Kidney (tissue), 14 donors: ENCODE data around the gene SOCS1. TPM values are rescaled to one million over a fixed set of nuclear protein-coding genes. Genes with fewer than 3 reads are reported as not detected.

Experiments used
- DNase-seq, 5 donors: peaks; one replicate each; pipeline ENCODE4 v3.0.0-alpha.2; 2013 to 2020
- FAIRE-seq: peaks from 2 replicates; lab custom pipeline; 2012; peaks lifted over from hg19 to GRCh38; lab: Jason Lieb, UNC
- H3K27ac ChIP-seq, 2 donors: one replicate each; pipeline ENCODE4 v1.7.0; 2013; ENCODE audit warnings: low read depth in 2 of 2, low read length in 2 of 2, inconsistent platforms in 1 of 2
- H3K27me3 ChIP-seq: one replicate; pipeline ENCODE4 v1.7.1; 2013; ENCODE audit warnings: low read length, inconsistent platforms; ENCODE audit not compliant: control insufficient read depth, insufficient read depth
- H3K36me3 ChIP-seq, 3 donors: one replicate each; pipeline versions ENCODE4 v1.7.0 to v1.7.1; 2013; ENCODE audit warnings: low read length in 3 of 3, control low read depth in 1 of 3, inconsistent platforms in 1 of 3; ENCODE audit not compliant: insufficient read depth in 3 of 3, control insufficient read depth in 2 of 3
- H3K4me1 ChIP-seq, 3 donors: one replicate each; pipeline versions ENCODE4 v1.7.0 to v1.7.1; 2013; ENCODE audit warnings: low read length in 3 of 3, inconsistent platforms in 1 of 3, low read depth in 1 of 3; ENCODE audit not compliant: control insufficient read depth in 2 of 3, insufficient read depth in 2 of 3
- H3K4me3 ChIP-seq, 3 donors: one replicate each; pipeline versions ENCODE4 v1.7.0 to v1.8.1; 2013; ENCODE audit warnings: low read length in 3 of 3, control low read depth in 1 of 3, inconsistent platforms in 1 of 3
- H3K9ac ChIP-seq, 3 donors: one replicate each; pipeline versions ENCODE4 v1.7.0 to v1.7.1; 2013; ENCODE audit warnings: low read length in 3 of 3, control low read depth in 1 of 3, inconsistent platforms in 1 of 3
- H3K9me3 ChIP-seq, 3 donors: one replicate each; pipeline versions ENCODE4 v1.7.0 to v1.7.1; 2013; ENCODE audit warnings: low read length in 3 of 3, control low read depth in 1 of 3, inconsistent platforms in 1 of 3; ENCODE audit not compliant: control insufficient read depth in 2 of 3, insufficient read depth in 1 of 3
- CTCF ChIP-seq: IDR thresholded peaks from 3 replicates; pipeline ENCODE4 v1.5.1; 2012; ENCODE audit warnings: mild to moderate bottlenecking, moderate library complexity, borderline replicate concordance; ENCODE audit not compliant: insufficient read depth; ENCODE audit errors: extremely low read depth
- intact Hi-C: fragments of 100-400 bp; cut with DNase I; formaldehyde crosslinking; loops from one replicate; pipeline ENCODE4 v1.11.1; 2022
- polyA plus RNA-seq: library from polyadenylated mRNA; stranded (reverse); fragments of 350-450 nt; fragmentation: Illumina TruSeq; extraction: RNeasy Lipid Tissue Mini Kit (QIAGEN cat#74804); gene quantifications from one replicate; pipeline ENCODE4 v1.2.3, GENCODE V29; 2014; ENCODE audit warnings: low read depth, low replicate concordance; ENCODE audit not compliant: insufficient read depth
- total RNA-seq: library from RNA; stranded (reverse); fragmentation: NEBNext Ultra II Directional; extraction: Animal tissue kit (Norgen Biotek cat#: 25700); gene quantifications from one replicate; pipeline ENCODE4 v1.2.1, GENCODE V29; 2021
- donor health status: control.
- donor health status: control.
- donor health status: control.
- donor health status: control.
- donor health status: control.
- donor health status: DM: yes; HTN: yes; CAD: no.
- donor health status: Normal renal cell carcinoma (clear cell type).

Gene SOCS1
- total and polyA plus RNA-seq, 2 donors from 2014 or later, result 10.4 to 21.8 TPM

- peak overlapping the region in 2 of 3 donors; percentile 0 to 1 for H3K4me3 ChIP-seq
Measured at GRCh38 chr16:11258553-11259492, 2.8 kb upstream of the SOCS1 start.

GRCh38 chr16:11257131-11257938, 1.3 kb upstream of the SOCS1 start:
- peak; percentile 69 for TF ChIP-seq CTCF
- peak overlapping the region; percentile 23 to 85 (median 36) for H3K4me3 ChIP-seq
- no peaks in the 10 kb centered on the region for H3K36me3 ChIP-seq
- no peak for FAIRE-seq
- H3K27ac ChIP-seq, result peak overlapping the region; percentile 98 to 99
- no peaks in the 10 kb centered on the region for H3K27me3 ChIP-seq
- DNase-seq, result peak; percentile 87 to 93 (median 90)
- no peaks in the 10 kb centered on the region for H3K9me3 ChIP-seq
- H3K4me1 ChIP-seq, result peaks cover 0 to 30% (median 15%) of the 10 kb centered on the region in 3 donors
- peak overlapping the region in 2 of 3 donors; percentile 10 to 92 for H3K9ac ChIP-seq
- intact Hi-C loops, result loop anchor here (5.0 kb wide), 1 partner anchor 280 kb away; no protein-coding TSS in a partner anchor

More at GRCh38 chr16:11258553-11259492, 2.8 kb upstream of the SOCS1 start:
- H3K9ac ChIP-seq, result peak overlapping the region in 1 of 3 donors; percentile 17
- peaks cover 0 to 24% (median 15%) of the 10 kb centered on the region in 3 donors for H3K4me1 ChIP-seq
- peak overlapping the region in 1 of 2 donors; percentile 20 for H3K27ac ChIP-seq
- no peaks in the 10 kb centered on the region for H3K36me3 ChIP-seq
- TF ChIP-seq CTCF, result no peak
- intact Hi-C loops, result loop anchor here (5.0 kb wide), 1 partner anchor 282 kb away; no protein-coding TSS in a partner anchor
- DNase-seq, result peak in 1 of 5 donors; percentile 81
- H3K27me3 ChIP-seq, result no peaks in the 10 kb centered on the region
- FAIRE-seq, result no peak
- H3K9me3 ChIP-seq, result no peaks in the 10 kb centered on the region

GRCh38 chr16:11256661-11257130, 692 bp upstream of the SOCS1 start:
- FAIRE-seq (no peak), DNase-seq (peak in 2 of 5 donors; percentile 49 to 76)
- Histone ChIP-seq H3K36me3 (no peaks in the 10 kb centered on the region), H3K27ac (peak overlapping the region; percentile 98 to 99), H3K4me3 (peak overlapping the region; percentile 63 to 85 (median 64)), H3K9ac (peak overlapping the region; percentile 18 to 92 (median 67)), H3K4me1 (peaks cover 0 to 30% (median 15%) of the 10 kb centered on the region in 3 donors), H3K27me3 (no peaks in the 10 kb centered on the region), H3K9me3 (no peaks in the 10 kb centered on the region)
- intact Hi-C loops, result loop anchor here (5.0 kb wide), 1 partner anchor 279 kb away; no protein-coding TSS in a partner anchor
- TF ChIP-seq CTCF, result no peak
